Sigmoid colon (tissue), 4 donors: ENCODE results near the gene GOLGA8A.
"Not testable (repeated sequence)": the region's sequence is repeated elsewhere in the genome, so short reads cannot be mapped to it uniquely, and the experiment has no call there.

Experiments
- CTCF ChIP-seq, 4 experiments: fragments of 450-650 bp in 3 of 4; fragments of 200-600 bp in 1 of 4; IDR thresholded peaks; one replicate each; pipeline ENCODE4 v1.5.1; 2016 to 2019; ENCODE audit warnings: antibody characterized with exemption in 4 of 4, mild to moderate bottlenecking in 3 of 4, moderate library complexity in 2 of 4
- EP300 ChIP-seq, 4 donors: sonication (generic); formaldehyde crosslinking; IDR thresholded peaks; one replicate each; pipeline ENCODE4 v1.6.1; 2017; ENCODE audit warnings: antibody characterized with exemption in 4 of 4
- POLR2A ChIP-seq, 2 donors: fragments of 450-650 bp; IDR thresholded peaks; one replicate each; pipeline ENCODE4 v1.6.1; 2016; ENCODE audit warnings: antibody characterized with exemption in 2 of 2, mild to moderate bottlenecking in 2 of 2, moderate library complexity in 2 of 2
- POLR2AphosphoS5 ChIP-seq, 4 donors: sonication (generic); formaldehyde crosslinking; IDR thresholded peaks; one replicate each; pipeline ENCODE4 v1.6.1; 2017; ENCODE audit warnings: antibody characterized with exemption in 4 of 4

GRCh38 chr15:34409511-34409910, 28.1 kb downstream of the GOLGA8A start:
- not testable (repeated sequence) for TF ChIP-seq POLR2A, CTCF, POLR2AphosphoS5, EP300 (IDR thresholded peaks at IDR 0.05)
